ENCODE results near the gene HOXC6. TPM values are rescaled to one million over a fixed set of nuclear protein-coding genes. Genes with fewer than 3 reads are reported as not detected.

The HOXC6 gene
- total and polyA plus RNA-seq, 2 donors (not counting 3 experiments of a cell fraction or from before 2014, with no cell fraction given) = 0.58 to 0.72 TPM

GRCh38 chr12:53987787-53988230 lies 40.4 kb upstream of the HOXC6 start:
- CTCF ChIA-PET = interaction anchor here (0.6 to 2.6 kb wide), 8 partner anchors 12 to 220 kb away, joined by 3 to 8 read pairs (median 4); partner anchors contain the start of gene HOXC9
- FAIRE-seq (no peak), DNase-seq (ENCODE audit: low read depth, low spot score) (no peak)
- H3K9me3 ChIP-seq (replicated peaks; ENCODE audit: control insufficient read depth, insufficient read depth, low read length) = no peaks in the 10 kb centered on the region
- H3K4me1 ChIP-seq (ENCODE audit: control insufficient read depth, extremely low read depth, insufficient read depth, low read length) = no peaks in the 10 kb centered on the region
- H3K36me3 ChIP-seq (ENCODE audit: control insufficient read depth in 2 of 2, extremely low read depth in 1 of 2, insufficient read depth in 2 of 2, low read length in 2 of 2) = no peaks in the 10 kb centered on the region
- H3K79me2 ChIP-seq (ENCODE audit: control insufficient read depth, insufficient read depth, low read length) = no peaks in the 10 kb centered on the region
- H3K9ac ChIP-seq (replicated peaks; ENCODE audit: extremely low read depth, insufficient read depth, low read length) = no peak overlapping the region
- intact Hi-C loops (cut with micrococcal nuclease) = loop anchor here (2.0 to 5.0 kb wide), 2 partner anchors 197 to 286 kb away; no protein-coding TSS in a partner anchor
- TF ChIP-seq MYC (IDR thresholded peaks at IDR 0.05; ENCODE audit: low read depth, low read length) (no peak), GATA2 (IDR thresholded peaks at IDR 0.05; ENCODE audit: insufficient read depth, insufficient read length, low read depth, low read length) (no peak), JUN (IDR thresholded peaks at IDR 0.05; ENCODE audit: borderline replicate concordance, insufficient read depth, insufficient read length, low read depth) (no peak), EZH2 (IDR thresholded peaks at IDR 0.05; ENCODE audit: borderline replicate concordance, low read depth, low read length, severe bottlenecking) (no peak), POLR2AphosphoS5 (IDR thresholded peaks at IDR 0.05; ENCODE audit: insufficient read depth, low read depth, low read length) (no peak), CTCF (IDR thresholded peaks at IDR 0.05; ENCODE audit: extremely low read depth in 1 of 2, insufficient read depth in 1 of 2, low read depth in 1 of 2, low read length in 2 of 2) (no peak), MAX (IDR thresholded peaks at IDR 0.05; ENCODE audit: insufficient read depth, insufficient read length) (no peak), POLR2A (IDR thresholded peaks at IDR 0.05; ENCODE audit: low read depth, low read length) (no peak)
- no peak overlapping the region for H3K4me2 ChIP-seq (ENCODE audit: insufficient read depth, low read length)
- H3K27me3 ChIP-seq (ENCODE audit: control insufficient read depth in 2 of 2, insufficient read depth in 2 of 2, low read length in 2 of 2) = peaks cover 90 to 92% of the 10 kb centered on the region in 2 experiments
- no peak overlapping the region for H3K4me3 ChIP-seq (replicated peaks in 1 of 3; ENCODE audit: insufficient read depth in 1 of 3, low read depth in 1 of 3, low read length in 3 of 3)
- no peaks in the 10 kb centered on the region for H4K20me1 ChIP-seq (replicated peaks; ENCODE audit: control insufficient read depth, extremely low read depth, insufficient read depth, low read length)
- no peak overlapping the region for H3K27ac ChIP-seq (ENCODE audit: insufficient read depth, low read depth, low read length)
- H3K9me1 ChIP-seq (replicated peaks; ENCODE audit: control insufficient read depth, extremely low read depth, insufficient read depth, low read length) = no peaks in the 10 kb centered on the region
- no peak overlapping the region for H2AFZ ChIP-seq (ENCODE audit: low read depth, low read length)
- POLR2A ChIA-PET = no interaction called here
- dilution Hi-C loops (cut with MboI; ENCODE audit: extremely low pct_ligation_motif_present, low sequenced_read_pairs) = no loop called here
- no TSS peak for BruUV-seq (replicated peaks)
